Esophagus muscularis mucosa (tissue), 3 donors: Measurements from ENCODE around the gene CBFA2T3.

Experiments
- POLR2A ChIP-seq: fragments of 450-650 bp; IDR thresholded peaks from one replicate; pipeline ENCODE4 v1.6.1; 2017; ENCODE audit warnings: antibody characterized with exemption, moderate library complexity, mild to moderate bottlenecking, low read depth
- POLR2AphosphoS5 ChIP-seq, 2 donors: sonication (generic); formaldehyde crosslinking; IDR thresholded peaks; one replicate each; pipeline ENCODE4 v1.6.1; 2017; ENCODE audit warnings: antibody characterized with exemption in 2 of 2
- TF ChIP-seq, protein P1 (sequence below), 3 experiments: fragments of 200-600 bp in 2 of 3; fragments of 450-650 bp in 1 of 3; sonication (generic) in 2 of 3; IDR thresholded peaks; one replicate each; pipeline ENCODE4 v1.5.1; 2017 to 2019; ENCODE audit warnings: antibody characterized with exemption in 3 of 3, mild to moderate bottlenecking in 2 of 3, moderate library complexity in 1 of 3

DNA sequence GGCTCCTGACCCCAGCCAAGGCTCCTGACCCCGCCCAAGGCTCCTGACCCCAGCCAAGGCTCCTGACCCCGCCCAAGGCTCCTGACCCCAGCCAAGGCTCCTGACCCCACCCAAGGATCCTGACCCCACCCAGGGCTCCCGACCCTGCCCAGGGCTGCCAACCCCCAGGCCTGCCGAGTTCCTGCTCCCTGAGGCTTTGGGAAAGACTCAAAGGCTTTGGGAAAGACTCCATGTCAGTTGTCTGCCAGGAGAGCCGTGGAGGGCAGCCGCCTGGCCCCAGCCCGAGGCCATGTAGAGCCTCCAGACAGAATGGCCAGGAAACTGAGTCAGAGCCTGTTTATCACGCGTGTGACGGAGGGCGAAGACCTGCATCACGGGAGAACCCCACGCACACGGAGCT is 21.1 kb downstream of the CBFA2T3 start:
- TF ChIP-seq, protein P1, sequence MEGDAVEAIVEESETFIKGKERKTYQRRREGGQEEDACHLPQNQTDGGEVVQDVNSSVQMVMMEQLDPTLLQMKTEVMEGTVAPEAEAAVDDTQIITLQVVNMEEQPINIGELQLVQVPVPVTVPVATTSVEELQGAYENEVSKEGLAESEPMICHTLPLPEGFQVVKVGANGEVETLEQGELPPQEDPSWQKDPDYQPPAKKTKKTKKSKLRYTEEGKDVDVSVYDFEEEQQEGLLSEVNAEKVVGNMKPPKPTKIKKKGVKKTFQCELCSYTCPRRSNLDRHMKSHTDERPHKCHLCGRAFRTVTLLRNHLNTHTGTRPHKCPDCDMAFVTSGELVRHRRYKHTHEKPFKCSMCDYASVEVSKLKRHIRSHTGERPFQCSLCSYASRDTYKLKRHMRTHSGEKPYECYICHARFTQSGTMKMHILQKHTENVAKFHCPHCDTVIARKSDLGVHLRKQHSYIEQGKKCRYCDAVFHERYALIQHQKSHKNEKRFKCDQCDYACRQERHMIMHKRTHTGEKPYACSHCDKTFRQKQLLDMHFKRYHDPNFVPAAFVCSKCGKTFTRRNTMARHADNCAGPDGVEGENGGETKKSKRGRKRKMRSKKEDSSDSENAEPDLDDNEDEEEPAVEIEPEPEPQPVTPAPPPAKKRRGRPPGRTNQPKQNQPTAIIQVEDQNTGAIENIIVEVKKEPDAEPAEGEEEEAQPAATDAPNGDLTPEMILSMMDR (IDR thresholded peaks at IDR 0.05): no peak
- TF ChIP-seq POLR2A (no peak), POLR2AphosphoS5 (IDR thresholded peaks at IDR 0.05) (no peak)
